Activated CD4-positive, alpha-beta T cell treated with anti-CD3 and anti-CD28 coated beads, Interleukin-2, amount 50 U/mL, for 24 hours (primary cell): ENCODE data around the gene GPATCH3.
A peak's percentile ranks its signal among the peaks of the same experiment; 100 is the strongest.
"Not testable (repeated sequence)": the region's sequence is repeated elsewhere in the genome, so short reads cannot be mapped to it uniquely, and the experiment has no call there.

ENCODE experiments used
- DNase-seq, 2 donors: peaks; one replicate each; pipeline ENCODE4 v3.0.0-alpha.2; 2020; ENCODE audit warnings: low read depth in 1 of 2, low spot score in 1 of 2

The GPATCH3 gene, protein sequence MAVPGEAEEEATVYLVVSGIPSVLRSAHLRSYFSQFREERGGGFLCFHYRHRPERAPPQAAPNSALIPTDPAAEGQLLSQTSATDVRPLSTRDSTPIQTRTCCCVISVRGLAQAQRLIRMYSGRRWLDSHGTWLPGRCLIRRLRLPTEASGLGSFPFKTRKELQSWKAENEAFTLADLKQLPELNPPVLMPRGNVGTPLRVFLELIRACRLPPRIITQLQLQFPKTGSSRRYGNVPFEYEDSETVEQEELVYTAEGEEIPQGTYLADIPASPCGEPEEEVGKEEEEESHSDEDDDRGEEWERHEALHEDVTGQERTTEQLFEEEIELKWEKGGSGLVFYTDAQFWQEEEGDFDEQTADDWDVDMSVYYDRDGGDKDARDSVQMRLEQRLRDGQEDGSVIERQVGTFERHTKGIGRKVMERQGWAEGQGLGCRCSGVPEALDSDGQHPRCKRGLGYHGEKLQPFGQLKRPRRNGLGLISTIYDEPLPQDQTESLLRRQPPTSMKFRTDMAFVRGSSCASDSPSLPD

DNA sequence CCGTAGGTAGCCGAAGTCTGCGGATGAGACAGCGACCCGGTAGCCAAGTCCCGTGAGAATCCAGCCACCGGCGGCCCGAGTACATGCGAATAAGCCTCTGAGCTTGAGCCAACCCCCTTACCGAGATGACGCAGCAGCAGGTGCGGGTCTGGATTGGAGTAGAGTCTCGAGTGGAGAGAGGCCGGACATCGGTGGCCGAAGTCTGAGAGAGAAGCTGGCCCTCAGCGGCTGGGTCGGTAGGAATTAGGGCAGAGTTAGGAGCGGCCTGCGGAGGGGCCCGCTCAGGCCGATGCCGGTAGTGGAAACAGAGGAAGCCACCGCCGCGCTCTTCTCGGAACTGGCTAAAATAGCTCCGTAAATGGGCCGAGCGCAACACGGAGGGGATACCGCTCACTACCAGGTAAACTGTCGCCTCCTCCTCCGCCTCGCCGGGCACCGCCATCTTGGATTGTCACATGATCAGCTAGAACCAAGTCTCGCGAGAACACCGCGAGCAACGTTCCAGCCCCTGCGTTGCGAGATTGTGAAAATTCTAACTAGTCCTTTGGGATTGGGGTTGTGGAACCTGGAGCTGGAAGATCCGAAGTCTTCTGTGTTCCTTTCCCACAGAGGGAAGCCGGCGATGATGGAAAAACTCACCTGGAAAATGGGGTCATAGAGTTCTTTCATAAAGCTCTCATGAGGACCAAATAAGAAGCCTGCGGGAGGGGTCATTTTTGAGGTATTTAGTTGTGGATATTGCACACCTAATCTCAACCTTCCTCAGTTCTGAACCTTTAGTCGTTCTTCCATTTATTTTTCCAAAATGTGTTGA lies at the start of gene GPATCH3:
GPATCH3 (minus strand) TSS at position 467 of the 814 bp plus-strand sequence; CDS start at position 442, 25 bp downstream.
- DNase-seq = peak; percentile 79 to 85

DNA sequence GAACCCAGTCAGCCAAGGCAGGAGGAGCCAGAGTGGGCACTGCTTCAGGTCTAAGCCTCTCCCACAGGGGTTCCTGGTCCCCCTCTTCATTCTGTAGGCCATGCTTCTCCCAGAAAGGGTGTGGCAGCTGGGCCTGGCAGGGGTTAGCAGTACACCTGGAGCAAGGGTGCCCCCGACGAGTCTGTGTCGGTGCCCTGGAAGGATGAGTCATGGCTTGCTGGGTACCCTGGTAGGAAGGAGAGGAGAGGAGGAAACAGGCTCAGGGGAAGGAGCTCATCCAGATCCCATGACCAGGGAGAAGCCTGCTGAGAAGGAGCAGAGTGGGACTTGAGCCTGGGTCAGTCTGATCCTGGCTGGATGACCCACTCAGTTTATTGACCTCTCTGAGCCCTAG lies 49.7 kb upstream of the GPATCH3 start:
- no peak for DNase-seq

DNA sequence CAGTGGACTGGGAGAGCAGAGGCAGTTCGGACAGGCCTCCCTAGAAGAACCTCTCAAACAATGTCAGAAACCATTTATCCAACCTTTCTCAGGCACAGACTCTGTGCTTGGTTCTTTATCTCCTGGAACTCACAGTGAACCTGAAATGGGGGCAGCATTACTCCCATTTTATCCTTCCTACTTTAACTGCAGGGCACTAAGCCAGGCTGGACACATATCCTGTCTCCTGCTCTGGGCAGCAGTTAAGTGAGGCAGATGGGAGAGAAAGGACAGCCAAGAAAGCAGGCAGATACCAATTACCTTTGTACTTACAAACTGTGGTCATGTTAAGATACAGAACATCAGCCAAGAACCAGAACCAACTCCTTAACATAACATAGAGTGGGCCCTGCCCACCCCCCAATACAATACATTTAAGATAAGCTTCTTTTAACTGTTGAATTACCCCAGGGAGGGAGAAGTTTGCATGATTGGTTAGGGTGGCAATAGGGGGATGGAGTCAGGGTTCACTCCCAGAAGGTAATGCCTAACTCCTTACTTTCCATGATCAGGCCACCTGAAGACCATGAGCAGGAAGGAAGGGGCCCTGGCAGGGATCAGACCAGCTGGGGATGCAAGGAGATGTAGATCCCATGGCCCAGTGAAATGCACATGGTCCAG lies 49.1 kb upstream of the GPATCH3 start:
- no peak for DNase-seq

DNA sequence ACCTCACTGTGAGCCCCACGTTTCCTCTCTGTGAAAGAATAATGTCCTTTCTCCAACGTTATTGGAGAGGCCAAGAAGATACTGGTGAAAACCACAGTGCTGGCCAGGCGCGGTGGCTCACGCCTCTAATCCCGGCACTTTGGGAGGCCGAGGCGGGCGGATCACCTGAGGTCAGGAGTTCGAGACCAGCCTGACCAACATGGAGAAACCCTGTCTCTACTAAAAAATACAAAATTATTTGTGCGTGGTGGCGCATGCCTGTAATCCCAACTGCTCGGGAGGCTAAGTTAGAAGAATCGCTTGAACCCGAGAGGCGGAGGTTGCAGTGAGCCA lies 48.4 kb upstream of the GPATCH3 start:
- DNase-seq = not testable (repeated sequence)

DNA sequence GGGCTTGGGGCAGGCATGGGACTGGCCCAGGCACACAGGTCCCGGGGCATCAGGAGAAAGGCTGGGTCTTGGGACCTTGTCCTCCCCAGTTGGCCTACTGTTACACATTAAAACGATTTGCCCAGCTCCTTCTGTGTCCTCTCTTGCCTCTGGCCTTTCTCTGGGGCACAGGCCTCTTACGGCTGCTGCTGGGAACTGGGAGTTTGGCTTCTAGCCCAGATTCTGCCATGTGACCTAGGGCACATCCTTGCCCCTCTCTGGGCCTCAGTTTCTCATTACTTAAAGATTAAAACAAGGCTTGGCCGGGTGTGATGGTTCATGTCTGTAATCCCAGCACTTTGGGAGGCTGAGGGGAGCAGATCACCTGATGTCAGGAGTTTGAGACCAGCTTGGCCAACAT lies 46.0 kb upstream of the GPATCH3 start:
- DNase-seq = no peak

DNA sequence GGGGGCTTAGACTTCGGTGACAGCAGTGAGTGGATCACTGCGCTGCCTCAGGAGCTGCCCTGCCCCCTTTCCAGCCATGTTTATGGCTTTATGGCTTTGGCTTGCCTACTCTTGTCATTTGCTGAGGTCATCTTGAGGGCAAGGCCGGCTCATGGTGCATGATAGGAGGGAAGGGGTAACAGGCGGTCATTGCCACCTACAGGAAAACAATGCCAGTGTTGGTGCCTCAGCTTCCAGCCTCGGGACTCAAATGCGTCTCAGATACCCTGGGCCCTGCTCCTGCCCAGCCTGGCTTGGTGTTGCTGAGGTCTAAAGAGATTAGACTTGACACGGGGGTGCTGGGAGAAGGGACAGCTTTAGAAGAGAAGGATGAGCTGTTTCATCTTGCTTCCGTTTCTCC lies 45.5 kb upstream of the GPATCH3 start:
- DNase-seq = no peak

DNA sequence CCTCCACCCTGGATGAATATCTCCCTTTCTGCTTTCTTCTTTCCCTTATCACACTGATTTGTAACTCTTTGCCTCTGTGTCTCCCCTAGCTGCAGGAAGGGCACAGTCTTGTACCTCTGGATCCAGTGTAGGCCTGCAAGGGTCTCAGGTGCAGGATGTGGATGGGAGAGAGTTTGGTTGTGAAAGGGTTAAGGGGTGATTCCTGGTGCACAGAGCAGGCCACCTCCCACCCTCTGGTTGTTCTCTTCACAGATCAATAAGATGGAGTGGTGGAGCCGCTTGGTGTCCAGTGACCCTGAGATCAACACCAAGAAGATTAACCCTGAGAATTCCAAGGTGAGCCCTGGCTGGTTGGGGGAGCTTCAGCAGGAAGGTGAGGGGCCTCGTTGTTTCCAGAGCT lies 44.9 kb upstream of the GPATCH3 start:
- no peak for DNase-seq

DNA sequence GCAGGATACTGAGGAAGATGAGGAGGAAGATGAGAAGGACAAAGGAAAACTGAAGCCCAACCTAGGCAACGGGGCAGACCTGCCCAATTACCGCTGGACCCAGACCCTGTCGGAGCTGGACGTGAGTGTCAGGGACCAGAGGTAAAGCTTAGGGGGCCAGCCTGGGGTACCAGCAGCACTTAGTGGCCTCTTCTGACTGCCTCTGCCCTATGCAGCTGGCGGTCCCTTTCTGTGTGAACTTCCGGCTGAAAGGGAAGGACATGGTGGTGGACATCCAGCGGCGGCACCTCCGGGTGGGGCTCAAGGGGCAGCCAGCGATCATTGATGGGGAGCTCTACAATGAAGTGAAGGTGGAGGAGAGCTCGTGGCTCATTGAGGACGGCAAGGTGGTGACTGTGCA lies 42.4 kb upstream of the GPATCH3 start:
- DNase-seq = no peak

DNA sequence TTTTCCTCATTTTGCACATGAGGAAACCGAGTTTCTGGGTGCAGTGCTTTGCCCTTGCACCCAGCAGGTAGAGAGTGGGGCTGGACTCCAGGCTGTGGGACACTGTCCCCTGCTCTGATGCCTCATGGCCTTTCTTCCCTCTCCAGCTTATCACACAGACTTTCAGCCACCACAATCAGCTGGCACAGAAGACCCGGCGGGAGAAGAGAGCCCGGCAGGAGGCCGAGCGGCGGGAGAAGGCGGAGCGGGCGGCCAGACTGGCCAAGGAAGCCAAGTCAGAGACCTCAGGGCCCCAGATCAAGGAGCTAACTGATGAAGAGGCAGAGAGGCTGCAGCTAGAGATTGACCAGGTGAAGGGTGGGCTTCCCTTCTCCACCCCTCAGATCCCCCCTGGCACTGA lies 41.0 kb upstream of the GPATCH3 start:
- DNase-seq = no peak

DNA sequence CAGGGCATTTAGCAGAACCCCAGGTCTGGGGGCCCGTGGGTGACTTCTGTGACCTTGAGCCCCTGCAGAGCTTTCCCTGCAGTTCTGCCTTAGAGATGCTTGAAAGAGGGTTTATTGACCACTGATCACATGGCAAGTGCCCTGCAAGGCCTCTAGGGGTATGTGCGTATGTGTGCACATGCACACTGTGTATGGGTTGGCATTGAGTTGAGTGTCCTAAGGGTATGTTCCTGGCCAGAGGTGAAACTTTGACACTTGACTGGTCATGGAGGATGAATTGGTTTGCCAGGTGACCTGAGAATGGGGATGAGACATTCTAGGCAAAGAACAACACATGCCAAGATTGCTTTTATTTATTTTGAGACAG lies 38.4 kb upstream of the GPATCH3 start:
- DNase-seq = no peak

DNA sequence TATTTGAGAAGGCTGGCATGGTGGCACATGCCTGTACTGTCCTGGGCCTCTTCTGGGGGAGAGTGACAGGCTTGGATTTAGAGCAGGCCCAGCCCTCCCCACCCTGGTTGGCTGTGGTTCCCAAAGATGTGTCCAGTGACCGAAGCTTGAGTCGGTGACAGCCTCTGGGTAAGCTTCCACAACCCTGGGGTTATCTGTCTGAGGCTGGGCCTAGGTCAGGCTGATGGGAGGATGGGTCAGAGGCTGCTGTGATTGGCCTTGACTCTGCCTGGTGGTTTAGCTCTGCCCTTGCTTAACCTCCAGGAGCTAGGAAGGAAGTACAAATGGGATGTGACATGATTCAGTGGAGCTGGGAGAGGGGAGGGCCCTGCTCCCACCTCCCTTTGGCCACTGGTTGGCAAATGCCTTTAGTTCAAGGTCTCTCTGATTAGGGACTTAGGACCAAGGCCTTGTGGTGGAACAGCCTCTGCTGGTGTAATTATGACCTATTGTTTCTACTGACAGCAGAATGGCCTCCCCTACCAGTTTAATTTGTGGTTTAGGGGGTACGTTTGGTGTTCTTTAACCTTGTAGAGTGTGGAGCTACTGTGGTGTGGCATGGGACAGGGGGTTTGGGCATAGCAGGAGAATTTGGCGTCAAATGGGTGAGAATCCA lies 37.9 kb upstream of the GPATCH3 start:
- DNase-seq = no peak

DNA sequence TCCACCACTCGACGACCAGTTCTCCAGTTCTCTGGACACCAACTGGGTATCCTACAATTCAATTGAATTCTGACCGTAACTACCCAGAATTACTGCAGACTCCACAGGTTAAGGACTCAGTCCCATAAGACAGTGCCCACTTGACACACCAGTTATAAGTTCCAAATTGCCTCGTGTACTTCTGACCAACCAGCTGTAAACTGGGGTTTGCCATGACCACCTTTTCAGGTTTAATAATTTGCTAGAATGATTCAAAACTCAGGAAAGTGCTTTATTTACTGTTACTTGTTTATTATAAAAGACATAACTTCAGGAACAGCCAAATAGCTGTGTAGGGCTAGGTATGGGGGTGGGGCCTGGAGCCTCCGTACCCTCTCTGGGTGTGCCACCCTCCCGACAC lies 36.6 kb upstream of the GPATCH3 start:
- DNase-seq = no peak

DNA sequence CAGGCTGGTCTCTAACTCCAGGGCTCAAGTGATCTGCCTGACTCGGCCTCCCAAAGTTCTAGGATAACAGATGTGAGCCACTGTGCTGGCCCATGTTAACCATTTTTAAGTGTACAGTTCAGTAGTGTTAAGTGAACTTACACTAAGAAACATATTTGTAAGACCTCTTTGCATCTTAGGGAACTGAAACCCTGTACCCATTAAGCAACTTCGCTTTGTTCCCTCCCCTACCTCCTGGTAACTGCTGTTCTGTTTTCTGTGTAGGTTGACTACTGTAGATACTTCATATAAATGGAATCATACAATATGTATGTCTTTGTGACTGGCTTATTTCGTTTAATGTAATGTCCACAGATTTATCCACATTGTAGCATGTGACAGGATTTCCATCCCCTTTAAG lies 32.3 kb upstream of the GPATCH3 start:
- no peak for DNase-seq

DNA sequence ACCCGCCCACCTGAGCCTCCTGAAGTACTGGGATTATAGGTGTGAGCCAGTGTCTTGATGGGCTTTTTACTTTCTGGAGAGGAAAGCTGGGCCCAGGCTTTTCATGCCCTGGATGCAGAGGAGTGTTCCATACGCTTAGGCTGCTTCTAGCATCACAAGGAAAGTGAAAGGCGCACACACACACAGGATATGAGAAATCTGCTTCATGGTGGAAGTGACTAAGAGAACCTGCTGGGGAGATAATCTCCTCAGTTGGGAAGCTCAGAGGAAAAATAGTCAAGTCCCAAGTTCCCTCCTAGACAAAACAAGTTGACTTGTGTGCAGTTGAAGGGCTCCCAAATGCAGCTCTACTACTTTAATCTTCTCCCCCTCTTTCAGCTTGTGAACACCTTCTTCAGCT lies 23.4 kb upstream of the GPATCH3 start:
- DNase-seq = no peak

DNA sequence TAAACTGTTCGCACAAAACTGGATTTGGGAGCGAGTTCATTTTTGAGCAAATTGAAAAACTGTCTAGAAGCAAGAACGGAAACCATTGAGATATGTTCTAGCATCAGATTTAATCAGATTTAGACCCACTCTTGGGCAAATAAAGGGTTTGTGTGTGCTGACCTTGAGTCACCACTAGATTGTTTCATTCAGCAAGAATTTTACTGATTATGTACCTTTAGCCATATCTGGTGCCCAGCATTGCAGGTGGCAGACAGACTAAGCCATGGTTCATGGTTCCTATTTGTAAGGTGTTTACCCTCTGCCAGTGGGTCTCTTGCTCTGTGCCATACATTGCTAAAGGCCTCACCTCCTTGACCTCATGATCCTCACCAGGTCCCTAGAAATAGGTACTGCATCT lies 22.6 kb upstream of the GPATCH3 start:
- no peak for DNase-seq

DNA sequence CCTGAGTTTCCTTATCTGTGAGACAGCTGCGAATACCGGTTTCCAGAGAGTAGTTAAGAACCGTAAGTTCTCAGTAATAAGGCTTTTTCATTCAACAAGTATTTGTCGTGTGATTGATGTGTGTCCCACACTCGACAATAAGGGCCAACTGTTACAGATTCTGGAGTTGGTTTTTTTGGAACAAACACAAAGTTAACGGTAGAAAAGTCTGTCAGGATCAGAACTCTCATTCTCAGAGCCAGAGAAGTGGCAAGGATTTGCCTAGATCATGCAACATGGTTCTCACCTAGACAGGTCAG lies 22.1 kb upstream of the GPATCH3 start:
- no peak for DNase-seq

DNA sequence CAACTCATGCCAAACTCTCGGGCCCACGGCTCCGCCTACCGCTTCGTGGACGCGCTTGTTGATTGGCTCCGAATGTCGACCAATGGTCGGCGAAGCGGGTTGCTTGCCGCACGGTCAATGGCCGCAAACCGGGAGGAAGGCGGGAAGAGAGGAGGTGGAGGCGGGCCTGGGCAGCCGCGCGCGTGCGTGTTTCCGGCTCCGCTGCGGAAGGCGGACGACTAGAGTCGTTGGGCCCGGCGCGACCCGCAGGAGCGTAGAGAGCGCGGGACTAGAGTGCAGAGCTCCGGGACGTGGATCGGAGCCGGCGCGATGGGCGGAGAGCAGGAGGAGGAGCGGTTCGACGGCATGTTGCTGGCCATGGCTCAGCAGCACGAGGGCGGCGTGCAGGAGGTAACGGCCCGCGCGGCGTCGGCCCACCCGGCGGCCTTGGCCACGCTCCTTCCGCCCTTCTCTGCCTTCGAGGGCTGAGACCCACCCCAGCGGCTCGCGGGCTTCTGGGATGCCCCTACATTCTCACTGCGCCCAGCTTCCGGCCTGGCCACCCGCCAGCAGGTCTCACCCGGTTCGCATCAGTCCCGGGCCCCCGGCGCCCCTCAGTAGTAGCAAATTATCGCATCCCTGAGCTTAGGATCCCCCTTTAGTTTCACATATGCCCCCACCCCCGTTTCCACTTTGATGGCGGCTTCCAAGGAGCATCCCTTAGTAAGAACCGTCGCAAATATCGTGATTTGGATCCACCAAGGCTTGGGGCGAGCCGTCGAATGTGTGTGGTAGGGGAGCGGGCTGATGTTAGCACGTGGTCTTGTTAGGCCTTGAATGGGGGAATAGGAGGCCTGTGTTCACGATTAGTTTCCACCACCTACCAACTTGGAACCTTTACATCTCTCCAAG lies 21.5 kb upstream of the GPATCH3 start, which contains the start of gene NUDC:
NUDC (plus strand) TSS at position 204 of the 891 bp plus-strand sequence; CDS start at position 310, 106 bp downstream.
- peak; percentile 90 to 94 for DNase-seq

DNA sequence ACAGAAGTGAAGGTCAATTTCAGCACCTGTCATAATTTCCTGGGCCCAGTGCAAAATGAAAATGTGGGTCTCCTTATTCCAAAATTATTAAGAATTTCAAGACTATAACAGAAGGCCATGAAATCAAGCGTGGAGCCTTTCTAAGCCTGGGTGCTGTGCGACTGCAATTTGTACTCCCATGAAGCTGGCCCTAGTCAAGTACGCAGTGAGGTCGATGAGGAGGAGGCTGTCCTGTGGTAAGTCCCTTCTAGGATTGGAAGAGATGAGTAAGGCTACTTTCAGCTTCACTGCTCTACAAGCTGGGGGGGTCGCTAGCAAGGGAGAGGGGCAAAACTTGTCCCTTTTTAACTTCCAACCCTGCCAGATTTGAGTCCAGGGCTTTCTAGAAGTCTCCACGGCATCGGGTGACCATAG lies 20.9 kb upstream of the GPATCH3 start:
- no peak for DNase-seq

DNA sequence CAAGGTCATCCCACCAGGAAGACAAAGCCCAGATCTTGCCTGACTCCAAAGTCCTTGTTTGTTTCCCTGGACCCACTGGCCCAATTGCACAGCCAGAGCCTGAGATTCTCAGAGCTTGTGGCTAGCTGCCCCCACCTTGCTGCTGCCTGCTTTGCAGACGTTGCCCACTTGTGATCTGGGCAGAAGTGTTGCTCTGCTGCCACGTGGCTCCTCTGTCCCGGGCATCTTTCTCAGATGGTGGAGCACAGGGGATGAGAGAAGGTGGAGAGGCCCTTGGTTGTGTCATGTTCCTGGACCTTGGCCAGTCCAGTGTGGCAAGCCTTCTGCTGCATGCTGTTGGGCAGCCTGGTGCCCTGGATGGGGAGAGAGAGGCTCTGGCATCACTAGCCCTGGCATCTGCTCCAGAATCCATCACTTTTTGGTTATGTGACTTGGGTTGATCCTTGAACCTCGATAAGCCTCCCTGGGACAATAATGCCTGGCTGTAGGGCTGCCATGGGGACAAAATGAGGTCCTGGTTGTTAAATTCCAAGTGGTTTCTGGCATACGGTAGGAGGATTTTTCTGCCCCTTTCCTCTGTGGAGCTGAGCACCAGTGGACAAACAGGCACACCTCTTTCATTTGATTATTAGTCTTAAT lies 15.1 kb upstream of the GPATCH3 start:
- no peak for DNase-seq
